Suprapubic skin (tissue), 3 donors: ENCODE data around the gene TAOK1.

ENCODE experiments used
- CTCF ChIP-seq, 2 donors: fragments of 200-600 bp in 1 of 2; fragments of 450-650 bp in 1 of 2; sonication (generic) in 1 of 2; IDR thresholded peaks; one replicate each; pipeline ENCODE4 v1.5.1; 2016 to 2019; ENCODE audit warnings: antibody characterized with exemption in 2 of 2, mild to moderate bottlenecking in 1 of 2, moderate library complexity in 1 of 2
- POLR2A ChIP-seq, 2 donors: fragments of 450-650 bp; IDR thresholded peaks; one replicate each; pipeline ENCODE4 v1.6.1; 2017; ENCODE audit warnings: antibody characterized with exemption in 2 of 2, mild to moderate bottlenecking in 2 of 2, moderate library complexity in 2 of 2

DNA sequence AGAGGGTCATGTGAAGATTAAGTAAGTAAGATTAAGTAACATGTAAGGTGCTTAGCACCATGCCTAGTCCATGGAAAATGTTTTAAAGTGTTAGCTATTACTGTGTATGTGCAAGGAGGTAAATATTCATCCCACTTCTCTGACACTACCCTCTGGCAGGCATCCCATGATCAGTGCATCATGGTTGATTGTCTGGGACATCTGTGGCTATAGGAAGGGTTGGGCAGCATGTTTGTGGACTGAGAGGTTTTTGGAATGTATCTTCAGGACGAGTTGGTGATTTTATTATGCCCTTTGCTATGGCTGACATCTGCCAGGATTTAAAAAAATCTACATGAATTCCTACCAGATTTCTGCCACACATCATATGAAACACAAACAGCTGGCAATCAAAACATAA, 6.5 kb upstream of the TAOK1 start:
- TF ChIP-seq CTCF (IDR thresholded peaks at IDR 0.05) (no peak), POLR2A (IDR thresholded peaks at IDR 0.05) (no peak)
